Stimulated activated CD4-positive, alpha-beta T cell treated with anti-CD3 and anti-CD28 coated beads, Interleukin-4, amount 100 ng/mL, for 24 hours (primary cell): ENCODE measurements around the gene ZFP28.
A peak's percentile ranks its signal among the peaks of the same experiment; 100 is the strongest.

Source experiments
- DNase-seq: peaks from one replicate; pipeline ENCODE4 v3.0.0-alpha.2; 2020

The ZFP28 gene

DNA sequence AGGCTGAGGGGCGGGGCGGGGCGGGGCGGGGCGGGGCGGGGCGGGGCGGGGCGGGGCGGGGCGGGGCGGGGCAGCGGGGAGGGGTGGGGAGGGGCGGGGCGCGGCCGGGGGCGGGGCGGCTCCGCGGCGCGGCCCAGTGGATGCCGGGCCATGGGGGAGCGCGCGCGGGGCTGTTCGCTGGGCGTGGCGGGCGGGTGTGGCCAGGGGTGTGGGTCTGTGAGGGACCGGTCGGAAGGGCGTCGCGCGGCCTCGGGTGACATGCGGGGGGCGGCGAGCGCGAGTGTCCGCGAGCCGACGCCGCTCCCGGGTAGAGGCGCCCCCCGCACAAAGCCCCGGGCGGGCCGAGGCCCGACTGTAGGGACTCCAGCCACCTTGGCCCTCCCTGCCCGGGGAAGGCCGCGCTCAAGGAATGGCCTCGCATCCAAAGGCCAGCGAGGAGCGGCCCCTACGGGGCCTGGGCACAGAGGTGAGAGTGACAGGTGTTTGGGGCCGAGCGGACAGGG is at the start of gene ZFP28:
Gene ZFP28 (plus strand): TSS at position 188 of the 503 bp plus-strand sequence. CDS start 71 bp downstream, at position 259.
- peak; percentile 75 for DNase-seq

GRCh38 chr19:56491399-56491798 is 47.3 kb upstream of the ZFP28 start:
- DNase-seq, result no peak

GRCh38 chr19:56504581-56504980 is 34.2 kb upstream of the ZFP28 start:
- no peak for DNase-seq

DNA sequence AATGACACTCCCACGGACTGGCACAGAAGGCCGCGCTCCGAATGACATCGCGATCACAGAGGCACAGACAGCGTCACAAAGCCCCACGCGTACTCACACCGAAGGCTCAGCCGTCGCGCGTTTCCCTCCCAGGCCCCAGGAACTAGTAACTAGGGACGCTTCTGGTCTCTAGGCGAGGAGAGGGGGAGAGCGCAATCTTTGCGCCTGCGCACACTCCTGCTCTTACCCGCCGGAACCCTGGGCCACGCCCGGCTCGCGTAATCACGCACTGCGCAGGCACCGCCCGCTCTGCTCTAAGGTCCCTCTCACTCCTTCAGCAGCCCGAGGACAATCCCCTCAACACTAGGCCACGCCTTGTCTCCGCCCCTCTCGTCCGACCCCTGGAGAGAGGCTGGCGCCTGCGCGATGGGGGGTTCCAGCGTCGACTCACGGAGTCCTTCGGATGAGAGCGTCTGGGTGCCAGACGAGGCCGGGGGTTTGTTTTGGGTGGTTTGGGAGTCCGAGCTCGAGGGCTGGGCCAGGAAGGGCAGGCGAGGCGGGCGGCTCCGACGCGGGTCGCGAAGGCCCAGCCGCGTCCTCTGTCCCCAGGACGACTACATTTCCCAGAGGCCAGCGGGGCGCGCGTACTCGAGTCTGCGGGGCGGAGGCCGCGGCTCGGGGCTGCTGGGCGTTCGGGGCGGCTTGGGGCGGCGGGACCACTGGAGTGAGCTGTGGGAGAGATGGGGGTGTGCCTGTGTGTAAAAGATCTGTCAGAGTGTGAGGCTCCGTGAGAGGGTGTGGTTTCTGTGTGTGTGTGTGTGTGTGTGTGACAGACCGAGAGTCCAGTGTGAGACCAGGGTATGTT is 31.1 kb upstream of the ZFP28 start, which contains the start of gene ZNF471:
Gene ZNF471 (plus strand): TSS at position 410 of the 844 bp plus-strand sequence. CDS start 3,717 bp downstream, outside the sequence.
- peak; percentile 80 for DNase-seq

- DNase-seq, result no peak
Observed at GRCh38 chr19:56508290-56508778, 30.4 kb upstream of the ZFP28 start.

- DNase-seq, result no peak
Observed at GRCh38 chr19:56525214-56525860, 13.4 kb upstream of the ZFP28 start.

DNA sequence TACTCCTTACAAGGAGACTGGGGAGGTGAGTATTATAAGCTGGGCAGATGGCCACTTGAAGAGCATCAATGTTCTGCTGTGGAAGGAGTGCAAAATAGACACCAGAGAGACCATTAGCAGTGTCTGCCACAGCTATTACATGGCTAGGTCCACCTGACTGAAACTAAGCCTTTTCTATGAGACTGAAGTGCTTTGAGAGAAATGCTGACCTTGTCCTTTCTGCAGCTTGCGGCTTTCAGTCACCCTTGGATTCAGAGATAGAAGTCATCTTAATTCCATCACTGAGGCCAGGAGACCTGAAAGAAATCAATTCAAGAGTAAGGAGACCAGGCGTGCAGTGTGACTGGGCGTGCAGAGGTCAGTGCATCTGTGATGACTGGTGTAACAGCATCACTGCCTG is 1.3 kb upstream of the ZFP28 start:
- DNase-seq, result no peak

DNA sequence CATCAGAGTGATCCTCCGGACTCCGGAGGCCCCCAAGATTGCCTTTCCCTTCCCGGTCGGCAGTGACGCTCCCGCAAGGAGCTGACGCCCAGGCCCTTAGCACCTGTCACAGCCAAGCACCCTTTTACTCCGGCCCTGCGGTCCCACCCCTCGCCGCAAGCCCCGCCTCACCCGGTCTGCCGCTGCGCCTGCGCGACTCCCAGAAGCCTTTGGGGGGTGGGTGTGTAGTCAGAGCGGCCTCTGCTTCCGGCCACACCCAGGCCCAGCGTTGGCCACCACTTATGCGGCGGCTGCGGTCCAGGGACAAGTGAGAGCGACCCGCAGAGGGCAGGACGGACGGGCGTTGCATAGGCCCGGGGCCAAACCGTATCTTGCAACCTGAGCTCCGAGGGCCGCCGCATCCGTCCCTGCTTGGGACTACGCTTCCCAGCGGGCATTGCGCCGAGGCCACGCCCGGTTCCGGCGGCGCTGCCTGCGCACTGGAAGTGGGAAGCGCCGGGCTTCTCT is 441 bp upstream of the ZFP28 start:
- DNase-seq, result peak; percentile 91

- DNase-seq, result no peak
Observed at GRCh38 chr19:56543776-56544175, 5.0 kb downstream of the ZFP28 start.

DNA sequence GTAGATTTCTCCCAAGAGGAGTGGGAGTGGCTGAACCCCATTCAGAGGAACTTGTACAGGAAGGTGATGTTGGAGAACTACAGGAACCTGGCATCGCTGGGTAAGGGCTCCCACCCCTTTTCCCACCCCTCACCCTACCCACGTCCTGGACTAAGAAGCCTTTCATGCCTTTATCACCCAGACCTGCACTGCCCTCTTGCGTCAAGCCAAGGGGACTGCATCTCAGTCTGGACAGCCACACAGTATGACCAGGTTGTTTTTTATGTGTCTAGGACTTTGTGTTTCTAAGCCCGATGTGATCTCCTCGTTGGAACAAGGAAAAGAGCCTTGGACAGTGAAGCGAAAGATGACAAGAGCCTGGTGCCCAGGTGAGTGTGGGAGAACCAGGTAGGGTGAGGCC is 8.8 kb downstream of the ZFP28 start:
- DNase-seq, result no peak

GRCh38 chr19:56554272-56554869 is 15.6 kb downstream of the ZFP28 start:
- DNase-seq, result no peak

DNA sequence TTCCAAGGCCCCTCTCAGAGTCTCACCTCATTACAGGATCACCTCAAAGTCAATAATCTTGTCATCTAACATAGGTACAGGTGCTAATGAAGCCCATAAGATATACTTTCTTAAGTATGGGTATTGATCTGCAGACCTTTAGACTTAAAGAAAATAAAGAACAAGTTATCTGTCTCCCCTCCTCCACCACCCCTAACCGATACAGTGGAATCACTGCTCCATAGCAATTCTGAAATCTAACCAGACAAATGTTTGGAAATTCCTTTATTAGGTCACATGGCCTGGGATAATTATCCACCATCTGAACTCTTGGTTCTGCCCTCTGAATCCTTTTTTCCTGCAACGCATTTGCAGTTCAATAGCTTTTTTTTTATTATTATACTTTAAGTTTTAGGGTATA is 24.0 kb downstream of the ZFP28 start:
- no peak for DNase-seq

DNA sequence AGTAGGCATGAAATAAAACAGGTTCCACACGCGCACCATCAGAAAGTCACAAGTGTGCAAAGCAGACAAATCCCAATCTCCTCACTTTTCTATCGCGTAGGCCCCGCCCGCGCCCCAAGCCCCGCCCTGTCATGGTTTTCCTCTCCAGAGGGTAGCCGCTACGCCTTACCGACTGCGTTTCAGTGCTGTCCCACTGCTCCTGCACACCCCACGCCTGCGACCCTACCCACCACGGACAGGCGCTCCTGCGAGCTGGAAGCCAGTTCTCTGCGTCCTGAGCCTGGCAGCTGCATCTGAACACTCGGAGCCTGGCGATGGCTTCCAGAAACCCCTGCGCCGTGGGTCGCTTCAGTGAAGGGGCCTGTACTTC is 28.1 kb downstream of the ZFP28 start:
- DNase-seq, result peak; percentile 39

- DNase-seq, result peak; percentile 90
Observed at GRCh38 chr19:56567274-56568120, 28.7 kb downstream of the ZFP28 start, which contains the start of gene ZNF470. ZNF470 (plus strand) TSS chr19:56567468; CDS start chr19:56570312, 2,844 bp downstream.

- DNase-seq, result no peak
Observed at GRCh38 chr19:56572589-56572988, 33.8 kb downstream of the ZFP28 start.

- no peak for DNase-seq
Observed at GRCh38 chr19:56573914-56574313, 35.2 kb downstream of the ZFP28 start.

GRCh38 chr19:56577719-56578602 is 39.2 kb downstream of the ZFP28 start:
- no peak for DNase-seq

GRCh38 chr19:56594446-56594782 is 55.7 kb downstream of the ZFP28 start:
- DNase-seq, result no peak

DNA sequence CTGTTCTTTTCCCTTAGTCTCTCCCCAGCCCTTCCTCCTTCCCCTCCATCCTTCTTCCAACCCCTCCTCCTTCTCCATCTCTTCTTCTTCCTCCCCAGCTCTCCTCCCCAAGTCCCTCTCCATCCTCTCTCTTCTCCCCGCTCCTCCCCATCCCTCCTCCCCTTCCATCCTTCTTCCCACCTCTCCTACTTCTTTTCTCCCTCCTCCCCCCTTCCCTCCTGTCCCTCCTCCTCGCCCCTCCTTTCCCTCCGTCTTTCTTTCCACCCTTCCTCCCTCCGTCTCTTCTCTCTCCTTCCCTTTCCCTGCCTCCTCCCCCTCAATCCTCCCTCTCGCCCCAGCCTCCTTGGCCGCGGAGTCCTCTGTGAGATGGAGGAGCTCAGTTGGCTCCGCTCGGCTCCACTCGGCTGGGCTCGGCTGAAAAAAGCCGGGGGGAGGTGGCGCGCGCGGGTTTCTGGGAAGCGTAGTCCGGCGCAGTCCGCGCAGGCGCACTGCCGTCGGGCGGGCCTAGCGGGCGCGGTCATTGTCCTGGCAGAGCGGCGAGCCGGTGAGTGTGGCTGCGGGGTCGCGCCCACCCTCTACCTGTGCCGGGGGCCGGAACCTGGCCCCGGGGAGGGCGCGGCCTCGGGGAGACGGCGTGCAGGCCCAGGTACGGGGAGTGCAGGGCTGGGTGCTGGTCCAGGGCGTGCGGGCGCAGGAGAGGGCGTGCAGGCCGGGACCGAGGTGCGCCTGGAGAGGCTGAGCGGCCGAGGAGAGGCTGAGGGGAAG is 56.2 kb downstream of the ZFP28 start, which contains the start of gene ZNF71:
Gene ZNF71 (plus strand): TSS at position 520 of the 765 bp plus-strand sequence. CDS start 6,257 bp downstream, outside the sequence.
- peak; percentile 90 for DNase-seq

DNA sequence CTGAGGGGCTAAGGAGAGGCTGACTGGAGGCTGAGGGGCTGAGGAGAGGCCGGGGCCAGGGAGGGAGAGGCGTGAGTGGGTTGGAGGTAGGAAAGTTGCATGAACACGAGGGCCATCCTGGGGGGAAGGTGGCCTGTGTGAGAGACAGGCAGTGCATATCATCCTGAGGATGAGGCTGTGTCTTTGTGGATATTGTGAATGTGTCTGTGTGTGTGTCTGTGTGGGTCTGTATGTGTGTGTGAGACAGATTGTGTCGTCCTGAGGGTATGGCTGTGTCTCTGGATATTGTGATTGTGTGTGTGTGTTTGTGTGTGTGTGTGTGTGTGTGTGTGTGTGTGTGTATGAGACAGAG is 56.8 kb downstream of the ZFP28 start:
- DNase-seq, result no peak
